ENCODE data around the gene ADRA2B. TPM values are rescaled to one million over a fixed set of nuclear protein-coding genes. Genes with fewer than 3 reads are reported as not detected.

Gene ADRA2B
- under 1 TPM; 0.10 to 0.13 TPM for total RNA-seq

DNA sequence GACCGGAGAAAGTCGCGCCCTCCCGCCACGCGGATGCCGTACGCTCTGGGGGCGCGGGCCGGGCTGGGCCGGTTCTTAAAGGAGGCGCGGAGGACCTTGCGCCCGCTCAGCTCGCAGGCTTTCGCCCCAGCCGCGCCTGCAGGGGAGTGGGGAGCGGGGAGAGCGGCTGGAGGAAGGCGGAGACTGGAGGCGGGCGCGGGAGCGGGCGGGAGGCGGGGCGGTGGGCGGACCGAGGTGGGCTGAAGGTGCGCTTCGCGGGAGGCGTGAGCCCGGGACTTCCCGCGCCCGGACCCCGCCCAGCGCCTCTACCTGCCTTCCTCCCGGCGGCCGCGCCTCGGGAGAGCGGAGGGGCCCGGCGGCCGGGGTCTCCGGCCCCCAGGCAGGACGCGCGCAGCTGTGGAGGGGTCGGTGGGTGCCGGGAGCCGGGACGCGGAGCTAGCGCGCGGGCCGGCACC is at the start of gene ADRA2B:
TSS of gene ADRA2B (minus strand) at position 148 of the 455 bp plus-strand sequence. CDS start 422 bp downstream, outside the sequence.

GRCh38 chr2:96145036-96145847 is 28.9 kb upstream of the ADRA2B start, which contains the start of gene DUSP2:
Gene DUSP2, minus strand, starts transcription at chr2:96145440. Its CDS starts 86 bp downstream, at chr2:96145354.

GRCh38 chr2:96138179-96139145 is 22.1 kb upstream of the ADRA2B start, which contains the start of gene ASTL:
Gene ASTL, minus strand, starts transcription at chr2:96138502. Its CDS starts 66 bp downstream, at chr2:96138436.

Other genes with a start within 250 kb of the ADRA2B start
- gene ANKRD36C, start 124.7 kb downstream of the ADRA2B start, total RNA-seq: 10 to 100 TPM; 67.8 to 75.3 TPM
- 1 to 10 TPM; 5.2 to 5.5 TPM for gene GPAT2, start 81.7 kb downstream of the ADRA2B start, total RNA-seq
- under 1 TPM; 0.41 to 0.48 TPM for gene ASTL, start 21.9 kb upstream of the ADRA2B start, total RNA-seq
- gene DUSP2, start 28.9 kb upstream of the ADRA2B start, total RNA-seq: 10 to 100 TPM; 21.3 to 22.0 TPM
- gene STARD7, start 92.3 kb upstream of the ADRA2B start, total RNA-seq: 100 to 1,000 TPM; 105 to 112 TPM
- gene TMEM127, start 149.4 kb upstream of the ADRA2B start, total RNA-seq: 10 to 100 TPM; 34.0 to 34.4 TPM
- gene CIAO1, start 149.7 kb upstream of the ADRA2B start, total RNA-seq: 10 to 100 TPM; 58.7 to 61.4 TPM
- 100 to 1,000 TPM; 144 to 155 TPM for gene SNRNP200, start 189.0 kb upstream of the ADRA2B start, total RNA-seq
- 10 to 100 TPM; 27.9 to 28.9 TPM for gene ITPRIPL1, start 208.7 kb upstream of the ADRA2B start, total RNA-seq
- 10 to 100 TPM; 50.3 to 55.3 TPM for gene NCAPH, start 219.2 kb upstream of the ADRA2B start, total RNA-seq